Measurements from ENCODE around the gene TLE5. TPM values are rescaled to one million over a fixed set of nuclear protein-coding genes. Genes with fewer than 3 reads are reported as not detected.
A peak's percentile ranks its signal among the peaks of the same experiment; 100 is the strongest.

The TLE5 gene
- total RNA-seq, 2 experiments from 2014 or later: 283 to 296 TPM

DNA sequence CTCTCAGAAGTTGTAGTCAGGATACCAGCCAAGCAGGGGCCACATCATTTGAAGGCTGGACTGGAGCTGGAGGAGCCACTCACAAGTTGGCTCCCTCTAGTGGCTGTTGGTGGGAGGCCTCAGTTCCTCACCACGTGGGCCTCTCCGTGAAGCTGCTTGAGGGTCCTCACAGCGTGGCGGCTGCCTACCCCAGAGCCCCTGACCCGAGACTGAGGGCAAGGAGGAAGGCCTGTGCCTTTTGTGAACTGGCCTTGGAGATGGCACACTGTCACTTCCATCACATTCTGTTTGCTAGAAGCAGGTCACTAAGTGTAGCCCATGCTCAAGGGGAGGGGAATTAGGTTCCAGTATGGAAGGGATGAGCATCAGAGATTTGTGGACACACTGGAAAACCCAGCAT, 46.5 kb upstream of the TLE5 start:
- ATAC-seq (peak; percentile 83), DNase-seq (peak; percentile 85)
- peaks cover 8% of the 10 kb centered on the region for H3K4me1 Mint-ChIP-seq (ENCODE audit: low read depth)
- TF ChIP-seq, protein P1, sequence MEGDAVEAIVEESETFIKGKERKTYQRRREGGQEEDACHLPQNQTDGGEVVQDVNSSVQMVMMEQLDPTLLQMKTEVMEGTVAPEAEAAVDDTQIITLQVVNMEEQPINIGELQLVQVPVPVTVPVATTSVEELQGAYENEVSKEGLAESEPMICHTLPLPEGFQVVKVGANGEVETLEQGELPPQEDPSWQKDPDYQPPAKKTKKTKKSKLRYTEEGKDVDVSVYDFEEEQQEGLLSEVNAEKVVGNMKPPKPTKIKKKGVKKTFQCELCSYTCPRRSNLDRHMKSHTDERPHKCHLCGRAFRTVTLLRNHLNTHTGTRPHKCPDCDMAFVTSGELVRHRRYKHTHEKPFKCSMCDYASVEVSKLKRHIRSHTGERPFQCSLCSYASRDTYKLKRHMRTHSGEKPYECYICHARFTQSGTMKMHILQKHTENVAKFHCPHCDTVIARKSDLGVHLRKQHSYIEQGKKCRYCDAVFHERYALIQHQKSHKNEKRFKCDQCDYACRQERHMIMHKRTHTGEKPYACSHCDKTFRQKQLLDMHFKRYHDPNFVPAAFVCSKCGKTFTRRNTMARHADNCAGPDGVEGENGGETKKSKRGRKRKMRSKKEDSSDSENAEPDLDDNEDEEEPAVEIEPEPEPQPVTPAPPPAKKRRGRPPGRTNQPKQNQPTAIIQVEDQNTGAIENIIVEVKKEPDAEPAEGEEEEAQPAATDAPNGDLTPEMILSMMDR (IDR thresholded peaks at IDR 0.05): peak; percentile 94
- no peaks in the 10 kb centered on the region for H3K36me3 Mint-ChIP-seq (ENCODE audit: low read depth)
- H3K9me3 Mint-ChIP-seq: no peaks in the 10 kb centered on the region
- CTCF ChIA-PET: interaction anchor here (0.6 to 11.9 kb wide), 29 partner anchors 8 to 221 kb away, joined by 3 to 179 read pairs (median 5); partner anchors contain the start of gene TLE6
- no peaks in the 10 kb centered on the region for H3K27me3 Mint-ChIP-seq
- POLR2A ChIA-PET: no interaction called here
- H3K4me3 Mint-ChIP-seq: no peak overlapping the region
- intact Hi-C loops (cut with micrococcal nuclease): loop anchor here (10.0 kb wide), 1 partner anchor 144 kb away; no protein-coding TSS in a partner anchor
- peak overlapping the region; percentile 61 for H3K27ac Mint-ChIP-seq

DNA sequence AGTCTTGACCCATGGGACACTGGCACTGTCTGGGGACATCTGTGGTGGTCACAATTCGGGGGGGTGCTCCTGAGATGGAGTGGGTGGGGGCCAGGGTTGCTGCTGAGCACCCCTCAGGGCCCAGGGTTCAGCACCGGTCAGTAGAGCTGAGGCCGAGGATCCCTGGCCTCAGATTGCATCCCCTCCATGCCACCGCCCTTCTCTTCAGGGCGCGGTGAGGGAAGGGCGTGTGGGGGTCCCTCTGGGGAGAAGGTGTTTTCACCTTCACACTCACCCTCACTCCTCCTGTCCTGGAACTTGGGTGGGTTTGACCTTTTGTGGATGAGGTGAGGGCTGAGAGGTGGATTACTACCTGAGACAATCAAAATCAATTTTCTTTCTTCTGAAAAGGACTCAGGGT, 45.4 kb upstream of the TLE5 start:
- Mint-ChIP-seq H3K4me3 (no peak overlapping the region), H3K27ac (no peak overlapping the region), H3K27me3 (no peaks in the 10 kb centered on the region), H3K36me3 (ENCODE audit: low read depth) (no peaks in the 10 kb centered on the region), H3K9me3 (no peaks in the 10 kb centered on the region), H3K4me1 (ENCODE audit: low read depth) (peaks cover 10% of the 10 kb centered on the region)
- CTCF ChIA-PET: interaction anchor here (1.4 to 11.9 kb wide), 13 partner anchors 9 to 220 kb away, joined by 3 to 179 read pairs (median 10); no protein-coding TSS in a partner anchor
- ATAC-seq: no peak
- intact Hi-C loops (cut with micrococcal nuclease): loop anchor here (10.0 kb wide), 1 partner anchor 143 kb away; no protein-coding TSS in a partner anchor
- no peak for DNase-seq
- TF ChIP-seq, protein P1 (IDR thresholded peaks at IDR 0.05): no peak
- POLR2A ChIA-PET: no interaction called here

DNA sequence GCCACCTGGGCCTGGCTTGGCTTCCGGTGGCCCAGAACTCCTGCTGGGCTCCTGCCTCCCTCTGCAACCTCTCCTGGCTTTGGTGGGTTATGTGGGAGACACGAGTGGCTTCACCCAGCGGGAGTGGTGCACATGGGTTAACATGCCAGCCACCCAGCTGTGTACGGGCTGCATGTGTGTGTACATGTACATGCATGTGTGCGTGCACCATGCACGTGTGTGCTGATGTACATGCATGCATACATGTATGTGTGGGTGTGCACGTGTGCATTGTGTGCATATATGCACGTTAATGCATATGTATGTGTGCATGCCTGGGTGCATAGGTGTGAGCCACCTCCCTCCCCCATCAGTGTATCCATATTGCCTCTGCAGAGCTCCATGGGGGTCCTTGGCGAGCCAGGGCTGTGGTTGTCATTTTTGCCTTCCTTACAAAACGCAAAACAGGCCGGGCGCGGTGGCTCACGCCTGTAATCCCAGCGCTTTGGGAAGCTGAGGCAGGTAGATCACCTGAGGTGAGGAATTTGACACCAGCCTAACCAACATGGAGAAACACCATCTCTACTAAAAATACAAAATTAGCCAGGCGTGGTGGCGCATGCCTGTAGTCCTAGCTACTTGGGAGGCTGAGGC, 44.3 kb upstream of the TLE5 start:
- no peak overlapping the region for H3K4me3 Mint-ChIP-seq
- H3K9me3 Mint-ChIP-seq: no peaks in the 10 kb centered on the region
- ChIA-PET POLR2A (no interaction called here), CTCF (interaction anchor here (1.2 to 11.9 kb wide), 5 partner anchors 10 to 358 kb away, joined by 3 to 179 read pairs (median 10); no protein-coding TSS in a partner anchor)
- no peak overlapping the region for H3K27ac Mint-ChIP-seq
- H3K4me1 Mint-ChIP-seq (ENCODE audit: low read depth): peaks cover 10% of the 10 kb centered on the region
- intact Hi-C loops (cut with micrococcal nuclease): loop anchor here (10.0 kb wide), 1 partner anchor 142 kb away; no protein-coding TSS in a partner anchor
- H3K36me3 Mint-ChIP-seq (ENCODE audit: low read depth): no peaks in the 10 kb centered on the region
- TF ChIP-seq, protein P1 (IDR thresholded peaks at IDR 0.05): no peak
- no peak for DNase-seq
- no peaks in the 10 kb centered on the region for H3K27me3 Mint-ChIP-seq
- ATAC-seq: no peak

DNA sequence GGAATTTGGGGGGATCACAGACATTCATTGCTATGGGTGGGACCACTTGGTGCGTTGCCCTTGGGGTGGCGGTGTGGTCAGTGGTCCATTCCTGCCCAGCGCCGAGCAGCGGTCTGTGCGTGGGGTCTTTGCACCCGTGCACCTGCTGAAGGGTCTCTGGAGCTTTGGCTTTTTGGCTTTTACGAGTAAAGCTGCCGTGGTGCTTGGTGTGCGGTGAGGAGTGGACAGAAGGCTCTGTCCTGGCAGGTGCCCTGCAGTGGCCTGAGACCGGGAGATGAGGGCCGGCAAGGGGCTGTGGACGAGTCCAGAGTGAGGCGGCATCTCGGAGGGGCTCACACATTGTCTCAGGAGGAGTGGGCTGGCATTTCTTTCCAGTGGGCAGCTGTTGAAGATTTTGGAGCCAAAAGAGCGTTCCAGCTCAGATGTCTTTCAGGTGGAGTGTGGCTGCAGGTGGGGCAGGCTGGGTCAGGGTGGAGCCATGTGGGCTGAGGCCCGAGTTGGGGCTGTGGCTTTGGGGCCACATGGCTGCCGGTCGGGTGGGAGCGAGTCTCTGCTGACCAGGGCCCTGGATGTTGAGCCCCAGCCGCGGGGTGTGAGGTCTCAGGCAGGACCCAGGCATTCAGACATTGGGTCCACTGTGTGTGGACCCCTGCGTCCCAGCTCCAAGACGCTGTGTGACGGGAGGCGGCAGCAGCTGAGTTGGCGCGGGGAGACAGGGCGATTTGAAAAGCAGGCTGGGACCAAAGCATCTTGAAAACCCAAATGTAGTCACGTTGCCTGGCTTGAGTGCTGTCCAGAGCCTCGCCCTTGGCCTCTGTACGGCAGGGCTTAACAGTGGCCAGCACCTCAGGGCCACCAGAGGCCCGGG, 43.6 kb upstream of the TLE5 start:
- H3K4me3 Mint-ChIP-seq: no peak overlapping the region
- intact Hi-C loops (cut with micrococcal nuclease): loop anchor here (10.0 kb wide), 1 partner anchor 141 kb away; no protein-coding TSS in a partner anchor
- ChIA-PET CTCF (interaction anchor here (0.8 to 11.9 kb wide), 10 partner anchors 11 to 357 kb away, joined by 3 to 179 read pairs (median 13); partner anchors contain the start of genes GNA11 and GNA15), POLR2A (no interaction called here)
- H3K4me1 Mint-ChIP-seq (ENCODE audit: low read depth): peaks cover 10% of the 10 kb centered on the region
- H3K27me3 Mint-ChIP-seq: no peaks in the 10 kb centered on the region
- H3K36me3 Mint-ChIP-seq (ENCODE audit: low read depth): no peaks in the 10 kb centered on the region
- TF ChIP-seq, protein P1 (IDR thresholded peaks at IDR 0.05): no peak
- no peak overlapping the region for H3K27ac Mint-ChIP-seq
- DNase-seq (no peak), ATAC-seq (no peak)
- H3K9me3 Mint-ChIP-seq: no peaks in the 10 kb centered on the region

All from activated CD8-positive, alpha-beta T cell treated with anti-CD3 and anti-CD28 coated beads for 36 hours (primary cell).